Endodermal cell (in vitro differentiated cells): ENCODE data around the gene VPS33A. TPM values are rescaled to one million over a fixed set of nuclear protein-coding genes. Genes with fewer than 3 reads are reported as not detected.

Source experiments
- DNase-seq: peaks from one replicate; pipeline ENCODE4 v3.0.0-alpha.2; 2017
- H3K27ac ChIP-seq: 2 replicates; pipeline ENCODE4 v1.5.1; 2013; ENCODE audit warnings: mild to moderate bottlenecking, low read depth, low read length, moderate library complexity
- H3K27me3 ChIP-seq: 2 replicates; pipeline ENCODE4 v1.6.1; 2013; ENCODE audit warnings: mild to moderate bottlenecking, low read length, moderate library complexity; ENCODE audit not compliant: insufficient read depth, control insufficient read depth, poor library complexity, severe bottlenecking
- H3K36me3 ChIP-seq: 2 replicates; pipeline ENCODE4 v1.7.0; 2013; ENCODE audit warnings: mild to moderate bottlenecking, low read length, moderate library complexity; ENCODE audit not compliant: control insufficient read depth, insufficient read depth
- H3K4me1 ChIP-seq: one replicate; pipeline ENCODE4 v1.7.0; 2013; ENCODE audit warnings: low read length; ENCODE audit not compliant: control insufficient read depth, insufficient read depth
- H3K4me3 ChIP-seq: 2 replicates; pipeline ENCODE4 v1.5.1; 2013; ENCODE audit warnings: mild to moderate bottlenecking, low read length, moderate library complexity
- H3K9ac ChIP-seq: 2 replicates; pipeline ENCODE4 v1.6.1; 2013; ENCODE audit warnings: mild to moderate bottlenecking, low read length, moderate library complexity; ENCODE audit not compliant: poor library complexity, severe bottlenecking; ENCODE audit errors: extremely low read depth
- H3K9me3 ChIP-seq: 2 replicates; pipeline ENCODE4 v1.6.1; 2013; ENCODE audit warnings: mild to moderate bottlenecking, low read length, moderate library complexity; ENCODE audit not compliant: control insufficient read depth
- H3K27ac Mint-ChIP-seq: 2 replicates; pipeline ENCODE4 v1.8.0; 2020; ENCODE audit warnings: mixed read lengths
- H3K27me3 Mint-ChIP-seq: 2 replicates; pipeline ENCODE4 v1.8.0; 2021; ENCODE audit warnings: mild to moderate bottlenecking, mixed read lengths; ENCODE audit not compliant: insufficient read depth
- H3K36me3 Mint-ChIP-seq: 2 replicates; pipeline ENCODE4 v1.8.0; 2020; ENCODE audit warnings: low read depth, mixed read lengths
- H3K4me1 Mint-ChIP-seq: 2 replicates; pipeline ENCODE4 v1.8.0; 2020; ENCODE audit warnings: mixed read lengths
- H3K4me3 Mint-ChIP-seq: 2 replicates; pipeline ENCODE4 v1.8.0; 2020; ENCODE audit warnings: mild to moderate bottlenecking, moderate library complexity, mixed read lengths
- H3K9me3 Mint-ChIP-seq: 2 replicates; pipeline ENCODE4 v1.8.0; 2020; ENCODE audit warnings: mild to moderate bottlenecking, mixed read lengths
- WGBS, 2 experiments: methylation state at CpG; one replicate each; pipeline versions ENCODE4 v1.1.5 to v1.1.7; 2013; ENCODE audit warnings: missing lambda C conversion rate in 2 of 2, mixed read lengths in 1 of 2; ENCODE audit not compliant: insufficient coverage in 1 of 2, insufficient read length in 1 of 2; 5-methylcytosine and 5-hydroxymethylcytosine counted together
- total RNA-seq, 2 donors: library from RNA; stranded (reverse); fragmentation: NEBNext Ultra II Directional in 1 of 2; extraction: Animal tissue kit (Norgen Biotek cat#: 25700) in 1 of 2; gene quantifications; 2 replicates in 1 of 2; 3 replicates in 1 of 2; pipeline ENCODE4 v1.2.1, GENCODE V29; 2021
- TF ChIP-seq, protein P1 (sequence below): fragments of 200-600 bp; sonication (generic); conservative IDR thresholded peaks from 2 replicates; pipeline ENCODE4 v1.5.0; 2021; ENCODE audit warnings: antibody characterized with exemption, mild to moderate bottlenecking

The VPS33A gene
- total RNA-seq, 2 donors from 2014 or later = 50.6 to 52.8 TPM

- Histone ChIP-seq H3K9me3 (no peaks in the 10 kb centered on the region), H3K4me1 (no peaks in the 10 kb centered on the region), H3K27me3 (no peaks in the 10 kb centered on the region), H3K4me3 (no peak overlapping the region), H3K9ac (no peak overlapping the region), H3K36me3 (peaks cover 25% of the 10 kb centered on the region), H3K27ac (no peak overlapping the region)
- Mint-ChIP-seq H3K9me3 (no peaks in the 10 kb centered on the region), H3K27me3 (no peaks in the 10 kb centered on the region), H3K4me3 (no peak overlapping the region), H3K27ac (no peak overlapping the region), H3K36me3 (peaks cover 35% of the 10 kb centered on the region), H3K4me1 (no peaks in the 10 kb centered on the region)
- TF ChIP-seq, protein P1, sequence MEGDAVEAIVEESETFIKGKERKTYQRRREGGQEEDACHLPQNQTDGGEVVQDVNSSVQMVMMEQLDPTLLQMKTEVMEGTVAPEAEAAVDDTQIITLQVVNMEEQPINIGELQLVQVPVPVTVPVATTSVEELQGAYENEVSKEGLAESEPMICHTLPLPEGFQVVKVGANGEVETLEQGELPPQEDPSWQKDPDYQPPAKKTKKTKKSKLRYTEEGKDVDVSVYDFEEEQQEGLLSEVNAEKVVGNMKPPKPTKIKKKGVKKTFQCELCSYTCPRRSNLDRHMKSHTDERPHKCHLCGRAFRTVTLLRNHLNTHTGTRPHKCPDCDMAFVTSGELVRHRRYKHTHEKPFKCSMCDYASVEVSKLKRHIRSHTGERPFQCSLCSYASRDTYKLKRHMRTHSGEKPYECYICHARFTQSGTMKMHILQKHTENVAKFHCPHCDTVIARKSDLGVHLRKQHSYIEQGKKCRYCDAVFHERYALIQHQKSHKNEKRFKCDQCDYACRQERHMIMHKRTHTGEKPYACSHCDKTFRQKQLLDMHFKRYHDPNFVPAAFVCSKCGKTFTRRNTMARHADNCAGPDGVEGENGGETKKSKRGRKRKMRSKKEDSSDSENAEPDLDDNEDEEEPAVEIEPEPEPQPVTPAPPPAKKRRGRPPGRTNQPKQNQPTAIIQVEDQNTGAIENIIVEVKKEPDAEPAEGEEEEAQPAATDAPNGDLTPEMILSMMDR = no peak
- whole genome bisulfite sequencing, 2 experiments = 100% methylated on average over 2 to 3 of the region's 3 CpGs
- DNase-seq = no peak
Measured at GRCh38 chr12:122293081-122293480, 26.8 kb upstream of the VPS33A start.

- H3K4me3 ChIP-seq = no peak overlapping the region
- no peak overlapping the region for H3K4me3 Mint-ChIP-seq
- H3K27me3 Mint-ChIP-seq = no peaks in the 10 kb centered on the region
- no peaks in the 10 kb centered on the region for H3K9me3 ChIP-seq
- DNase-seq = peak; percentile 19
- no peak overlapping the region for H3K27ac Mint-ChIP-seq
- H3K9me3 Mint-ChIP-seq = no peaks in the 10 kb centered on the region
- H3K27ac ChIP-seq = no peak overlapping the region
- TF ChIP-seq, protein P1 = no peak
- H3K36me3 ChIP-seq = peaks cover 19% of the 10 kb centered on the region
- H3K27me3 ChIP-seq = no peaks in the 10 kb centered on the region
- 97 to 99% methylated on average over 6 to 8 of the region's 8 CpGs for WGBS, 2 experiments
- no peaks in the 10 kb centered on the region for H3K4me1 Mint-ChIP-seq
- peaks cover 36% of the 10 kb centered on the region for H3K36me3 Mint-ChIP-seq
- H3K9ac ChIP-seq = no peak overlapping the region
- H3K4me1 ChIP-seq = no peaks in the 10 kb centered on the region
Measured at GRCh38 chr12:122291431-122291830, 25.1 kb upstream of the VPS33A start.

- Mint-ChIP-seq H3K4me3 (no peak overlapping the region), H3K27me3 (no peaks in the 10 kb centered on the region), H3K36me3 (peaks cover 18% of the 10 kb centered on the region), H3K4me1 (peaks cover 5% of the 10 kb centered on the region), H3K27ac (no peak overlapping the region), H3K9me3 (no peaks in the 10 kb centered on the region)
- no peaks in the 10 kb centered on the region for H3K27me3 ChIP-seq
- DNase-seq = no peak
- H3K4me1 ChIP-seq = peaks cover 2% of the 10 kb centered on the region
- peaks cover 31% of the 10 kb centered on the region for H3K36me3 ChIP-seq
- TF ChIP-seq, protein P1 = no peak
- WGBS, 2 experiments = 95 to 100% methylated on average over 3 to 5 of the region's 5 CpGs
- no peak overlapping the region for H3K9ac ChIP-seq
- H3K27ac ChIP-seq = no peak overlapping the region
- no peaks in the 10 kb centered on the region for H3K9me3 ChIP-seq
- H3K4me3 ChIP-seq = no peak overlapping the region
Measured at GRCh38 chr12:122283680-122284079, 17.4 kb upstream of the VPS33A start.
